Measurements from ENCODE around the gene FCRL5. TPM values are rescaled to one million over a fixed set of nuclear protein-coding genes. Genes with fewer than 3 reads are reported as not detected.

The FCRL5 gene
- total RNA-seq, 1 donor from 2014 or later, result not detected

DNA sequence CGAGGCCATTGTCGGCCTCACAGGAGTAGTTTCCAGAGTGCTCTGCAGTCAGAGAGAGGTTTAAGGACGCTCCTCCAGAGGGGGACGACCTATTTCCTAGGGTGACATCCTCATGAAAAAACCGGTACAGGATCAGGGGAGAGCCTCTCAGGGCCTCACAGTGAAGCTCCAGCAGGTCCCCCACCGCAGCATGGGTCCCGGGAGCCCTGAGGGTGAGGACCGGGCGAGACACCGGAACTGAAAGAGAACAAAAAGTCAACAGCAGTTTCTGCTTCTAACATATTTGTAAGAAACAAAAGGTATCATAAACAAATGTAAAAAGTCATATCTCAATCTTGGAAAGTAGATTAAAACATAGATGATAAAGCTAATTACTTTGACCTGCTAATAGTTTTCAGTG, 31.3 kb downstream of the FCRL5 start:
- Mint-ChIP-seq H3K27ac (no peak overlapping the region), H3K4me1 (ENCODE audit: unreplicated experiment) (no peaks in the 10 kb centered on the region), H3K27me3 (peaks cover 5% of the 10 kb centered on the region), H3K36me3 (no peaks in the 10 kb centered on the region), H3K4me3 (no peak overlapping the region), H3K9me3 (no peaks in the 10 kb centered on the region)
- TF ChIP-seq, protein P1, sequence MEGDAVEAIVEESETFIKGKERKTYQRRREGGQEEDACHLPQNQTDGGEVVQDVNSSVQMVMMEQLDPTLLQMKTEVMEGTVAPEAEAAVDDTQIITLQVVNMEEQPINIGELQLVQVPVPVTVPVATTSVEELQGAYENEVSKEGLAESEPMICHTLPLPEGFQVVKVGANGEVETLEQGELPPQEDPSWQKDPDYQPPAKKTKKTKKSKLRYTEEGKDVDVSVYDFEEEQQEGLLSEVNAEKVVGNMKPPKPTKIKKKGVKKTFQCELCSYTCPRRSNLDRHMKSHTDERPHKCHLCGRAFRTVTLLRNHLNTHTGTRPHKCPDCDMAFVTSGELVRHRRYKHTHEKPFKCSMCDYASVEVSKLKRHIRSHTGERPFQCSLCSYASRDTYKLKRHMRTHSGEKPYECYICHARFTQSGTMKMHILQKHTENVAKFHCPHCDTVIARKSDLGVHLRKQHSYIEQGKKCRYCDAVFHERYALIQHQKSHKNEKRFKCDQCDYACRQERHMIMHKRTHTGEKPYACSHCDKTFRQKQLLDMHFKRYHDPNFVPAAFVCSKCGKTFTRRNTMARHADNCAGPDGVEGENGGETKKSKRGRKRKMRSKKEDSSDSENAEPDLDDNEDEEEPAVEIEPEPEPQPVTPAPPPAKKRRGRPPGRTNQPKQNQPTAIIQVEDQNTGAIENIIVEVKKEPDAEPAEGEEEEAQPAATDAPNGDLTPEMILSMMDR (conservative IDR thresholded peaks at IDR 0.05), result no peak
- no peak for DNase-seq (ENCODE audit: extremely low spot score, unreplicated experiment)

DNA sequence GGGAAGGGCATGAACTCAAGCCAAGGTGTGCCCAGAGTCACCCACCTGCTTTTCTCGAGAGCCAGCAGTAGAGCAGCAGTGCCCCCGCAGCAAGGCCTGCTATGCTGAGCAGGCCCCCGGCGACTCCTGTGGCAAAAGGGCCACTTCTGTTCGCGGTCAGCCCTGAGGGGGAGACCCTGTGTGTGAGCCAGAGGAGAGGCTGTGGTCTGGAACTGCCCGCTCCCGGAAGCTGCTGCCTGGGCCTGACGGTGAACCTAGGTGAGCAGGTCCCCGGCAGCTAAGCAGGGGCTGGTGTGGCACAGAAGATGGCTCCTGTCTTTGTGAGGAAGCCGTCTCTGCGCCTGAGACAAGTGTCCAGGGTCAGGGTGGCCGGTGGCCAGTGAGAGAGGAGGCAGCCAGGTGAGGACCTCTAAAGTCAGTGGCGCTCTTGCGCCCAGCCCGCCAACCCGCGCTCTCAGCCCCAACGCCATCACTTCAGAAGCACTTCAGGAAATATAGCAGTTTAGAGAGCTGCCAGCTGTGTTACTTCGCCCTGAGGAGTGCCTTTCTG, 31.9 kb downstream of the FCRL5 start:
- H3K27ac Mint-ChIP-seq, result no peak overlapping the region
- no peaks in the 10 kb centered on the region for H3K4me1 Mint-ChIP-seq (ENCODE audit: unreplicated experiment)
- H3K9me3 Mint-ChIP-seq, result no peaks in the 10 kb centered on the region
- H3K4me3 Mint-ChIP-seq, result no peak overlapping the region
- H3K36me3 Mint-ChIP-seq, result no peaks in the 10 kb centered on the region
- peaks cover 5% of the 10 kb centered on the region for H3K27me3 Mint-ChIP-seq
- TF ChIP-seq, protein P1 (conservative IDR thresholded peaks at IDR 0.05), result no peak
- DNase-seq (ENCODE audit: extremely low spot score, unreplicated experiment), result no peak

DNA sequence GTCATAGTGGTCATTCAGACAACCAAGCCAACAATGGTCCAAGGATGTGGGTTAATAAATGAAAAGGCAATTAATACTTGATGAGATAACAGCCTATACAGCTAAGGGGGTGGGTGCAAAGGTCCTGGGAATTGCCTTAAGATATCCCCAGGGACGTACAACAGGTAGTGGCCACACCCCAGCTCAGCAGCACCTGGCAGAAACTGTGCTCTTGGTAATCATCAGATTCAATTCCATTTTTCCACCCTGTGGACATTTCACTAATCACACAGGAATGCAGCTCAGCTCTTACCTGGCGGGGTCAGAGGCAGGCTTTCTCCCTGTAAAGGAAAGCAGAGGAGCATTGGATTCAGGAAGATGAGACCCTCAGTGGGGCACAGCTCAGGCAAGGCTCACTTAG, 32.9 kb downstream of the FCRL5 start:
- TF ChIP-seq, protein P1 (conservative IDR thresholded peaks at IDR 0.05), result no peak
- Mint-ChIP-seq H3K27ac (no peak overlapping the region), H3K4me1 (ENCODE audit: unreplicated experiment) (no peaks in the 10 kb centered on the region), H3K9me3 (no peaks in the 10 kb centered on the region), H3K36me3 (no peaks in the 10 kb centered on the region), H3K27me3 (peaks cover 5% of the 10 kb centered on the region), H3K4me3 (no peak overlapping the region)
- no peak for DNase-seq (ENCODE audit: extremely low spot score, unreplicated experiment)

DNA sequence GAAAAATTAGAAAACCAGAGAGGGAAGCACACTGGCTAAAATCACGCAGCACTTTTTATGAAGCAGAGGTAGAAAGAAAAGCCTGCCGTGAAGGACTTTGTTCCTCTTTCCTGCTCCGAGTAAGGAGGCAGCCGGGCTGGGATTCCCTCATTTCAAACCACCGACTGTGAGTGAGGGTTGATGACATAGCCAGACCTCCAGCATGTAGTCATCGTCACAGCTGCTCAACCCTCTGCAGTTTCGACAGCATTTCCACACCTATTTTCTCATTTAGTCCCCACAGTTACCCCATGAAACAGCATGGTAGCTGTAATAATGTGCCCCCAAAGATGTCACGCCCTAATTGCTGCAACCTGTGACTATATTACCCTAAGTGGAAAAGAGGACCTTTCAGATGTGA, 35.3 kb downstream of the FCRL5 start:
- TF ChIP-seq, protein P1 (conservative IDR thresholded peaks at IDR 0.05), result no peak
- H3K36me3 Mint-ChIP-seq, result no peaks in the 10 kb centered on the region
- no peak for DNase-seq (ENCODE audit: extremely low spot score, unreplicated experiment)
- H3K27ac Mint-ChIP-seq, result no peak overlapping the region
- no peaks in the 10 kb centered on the region for H3K27me3 Mint-ChIP-seq
- H3K4me3 Mint-ChIP-seq, result no peak overlapping the region
- H3K4me1 Mint-ChIP-seq (ENCODE audit: unreplicated experiment), result peaks cover 1% of the 10 kb centered on the region
- H3K9me3 Mint-ChIP-seq, result no peaks in the 10 kb centered on the region

DNA sequence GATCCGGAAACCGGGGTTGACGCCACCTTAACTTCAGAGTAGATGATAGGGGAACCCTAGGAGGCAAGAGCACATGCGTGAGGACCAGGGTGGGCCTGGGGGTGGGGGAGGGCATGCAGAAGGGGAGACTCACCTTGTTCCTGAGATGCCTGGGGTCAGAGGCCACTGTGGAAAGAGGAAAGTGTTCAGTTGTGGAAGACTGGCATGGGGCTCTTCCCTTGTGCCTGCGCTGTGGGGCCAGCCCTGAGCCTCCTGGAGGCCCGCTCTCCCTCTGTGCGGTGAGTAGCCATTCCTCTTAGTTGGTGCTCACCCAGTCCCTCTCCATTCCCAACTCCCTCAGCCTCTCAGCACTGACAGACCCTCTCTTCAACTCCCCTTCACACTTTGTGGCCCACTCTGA, 36.6 kb downstream of the FCRL5 start:
- Mint-ChIP-seq H3K27ac (no peak overlapping the region), H3K36me3 (no peaks in the 10 kb centered on the region)

More for the DNA sequence above, 36.6 kb downstream of the FCRL5 start:
- Mint-ChIP-seq H3K4me3 (no peak overlapping the region), H3K9me3 (no peaks in the 10 kb centered on the region), H3K27me3 (no peaks in the 10 kb centered on the region), H3K4me1 (ENCODE audit: unreplicated experiment) (peaks cover 9% of the 10 kb centered on the region)
- TF ChIP-seq, protein P1 (conservative IDR thresholded peaks at IDR 0.05), result no peak
- DNase-seq (ENCODE audit: extremely low spot score, unreplicated experiment), result no peak
